Caco-2 (cell line): Measurements from ENCODE around the gene AP3B1. TPM values are rescaled to one million over a fixed set of nuclear protein-coding genes. Genes with fewer than 3 reads are reported as not detected.

Experiments
- BruUV-seq: library from RNA; stranded (reverse); fragments of 400-500 nt; replicated peaks from 2 replicates; lab custom pipeline; 2021; lab: Mats Ljungman, UMichigan
- CTCF ChIA-PET: fragments of 300-600 bp; sonication (Branson Sonifier 250); formaldehyde crosslinking; loops from one replicate; lab custom pipeline; 2022; ENCODE audit warnings: antibody characterized with exemption; lab: Charles Lee
- POLR2A ChIA-PET: fragments of 300-600 bp; sonication (Branson Sonifier 250); formaldehyde crosslinking; loops from one replicate; lab custom pipeline; 2022; ENCODE audit warnings: antibody characterized with exemption; lab: Charles Lee
- DNase-seq, 2 experiments: peaks; one replicate each; pipeline versions ENCODE4 v3.0.0 to v3.0.0-alpha.2; 2020 to 2022
- H3K27me3 ChIP-seq: replicated peaks from 2 replicates; pipeline ENCODE4 v1.6.0; 2011; ENCODE audit warnings: low read length; ENCODE audit not compliant: control insufficient read depth, insufficient read depth
- H3K36me3 ChIP-seq: 2 replicates; pipeline ENCODE4 v1.5.1; 2011; ENCODE audit warnings: low read length; ENCODE audit not compliant: control insufficient read depth, insufficient read depth
- H3K4me1 ChIP-seq: fragments of 250-450 bp; sonication (Bioruptor Pico); 2 replicates; pipeline ENCODE4 v1.5.1; 2020; ENCODE audit warnings: mild to moderate bottlenecking
- H3K4me3 ChIP-seq: 2 replicates; pipeline ENCODE4 v1.5.1; 2011; ENCODE audit warnings: low read depth, mild to moderate bottlenecking, control low read depth, low read length
- H3K9me3 ChIP-seq: fragments of 250-450 bp; sonication (Bioruptor Pico); 2 replicates; pipeline ENCODE4 v1.5.1; 2020; ENCODE audit warnings: mild to moderate bottlenecking, moderate library complexity
- H3K27ac Mint-ChIP-seq: one replicate; pipeline ENCODE4 v1.8.0; 2022; ENCODE audit warnings: mixed read lengths; ENCODE audit not compliant: unreplicated experiment
- H3K27me3 Mint-ChIP-seq: one replicate; pipeline ENCODE4 v1.8.0; 2022; ENCODE audit warnings: mixed read lengths; ENCODE audit not compliant: insufficient read depth, unreplicated experiment
- H3K36me3 Mint-ChIP-seq: one replicate; pipeline ENCODE4 v1.8.0; 2022; ENCODE audit warnings: mild to moderate bottlenecking, mixed read lengths; ENCODE audit not compliant: insufficient read depth, unreplicated experiment
- H3K4me1 Mint-ChIP-seq: one replicate; pipeline ENCODE4 v1.8.0; 2022; ENCODE audit warnings: low read depth, mixed read lengths; ENCODE audit not compliant: unreplicated experiment
- H3K4me3 Mint-ChIP-seq: one replicate; pipeline ENCODE4 v1.8.0; 2022; ENCODE audit warnings: mild to moderate bottlenecking, moderate library complexity, mixed read lengths; ENCODE audit not compliant: unreplicated experiment
- H3K9me3 Mint-ChIP-seq: one replicate; pipeline ENCODE4 v1.8.0; 2022; ENCODE audit warnings: mixed read lengths; ENCODE audit not compliant: unreplicated experiment
- intact Hi-C: fragments of 100-400 bp; cut with micrococcal nuclease; formaldehyde crosslinking; loops from one replicate; pipeline ENCODE4 v1.10.0; 2022; ENCODE audit not compliant: unreplicated experiment
- total RNA-seq: library from RNA; stranded (reverse); gene quantifications from 2 replicates; pipeline ENCODE4 v1.2.3, GENCODE V29; 2022
- TF ChIP-seq, protein P1 (sequence below), 2 experiments: fragments of 200-600 bp in 1 of 2; IDR thresholded peaks; 1 replicate in 1 of 2; 2 replicates in 1 of 2; pipeline versions ENCODE4 v1.5.1 to v1.8.0; 2011 to 2022; ENCODE audit warnings: antibody characterized with exemption in 1 of 2, control low read depth in 1 of 2, inconsistent platforms in 1 of 2, low read depth in 1 of 2, low read length in 1 of 2, mild to moderate bottlenecking in 1 of 2, moderate library complexity in 1 of 2; ENCODE audit not compliant: insufficient read depth in 1 of 2, severe bottlenecking in 1 of 2, unreplicated experiment in 1 of 2

Gene AP3B1
- total RNA-seq, 1 experiment from 2014 or later = 52.7 TPM

DNA sequence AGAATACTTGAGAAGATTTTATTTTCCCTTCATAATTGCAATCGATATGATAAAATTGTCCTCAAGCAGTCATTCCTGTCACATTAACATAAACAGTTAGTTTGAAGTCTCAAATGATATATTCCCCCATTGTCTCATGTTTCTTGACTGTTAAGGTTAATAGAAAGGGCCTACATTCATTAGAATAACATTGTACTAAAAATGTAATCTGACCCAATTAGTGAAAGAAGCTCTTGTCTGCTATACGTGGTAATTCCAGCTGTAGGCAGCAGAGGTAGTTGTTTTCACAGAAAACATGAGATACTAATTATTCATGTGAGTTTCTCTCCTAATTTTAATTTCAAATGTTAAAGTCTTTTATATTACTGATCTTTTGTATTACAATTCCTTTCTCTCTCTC lies 25.9 kb upstream of the AP3B1 start:
- Mint-ChIP-seq H3K36me3 (no peaks in the 10 kb centered on the region), H3K27me3 (no peaks in the 10 kb centered on the region), H3K4me1 (no peaks in the 10 kb centered on the region), H3K4me3 (no peak overlapping the region), H3K9me3 (no peaks in the 10 kb centered on the region), H3K27ac (no peak overlapping the region)
- TF ChIP-seq, protein P1, sequence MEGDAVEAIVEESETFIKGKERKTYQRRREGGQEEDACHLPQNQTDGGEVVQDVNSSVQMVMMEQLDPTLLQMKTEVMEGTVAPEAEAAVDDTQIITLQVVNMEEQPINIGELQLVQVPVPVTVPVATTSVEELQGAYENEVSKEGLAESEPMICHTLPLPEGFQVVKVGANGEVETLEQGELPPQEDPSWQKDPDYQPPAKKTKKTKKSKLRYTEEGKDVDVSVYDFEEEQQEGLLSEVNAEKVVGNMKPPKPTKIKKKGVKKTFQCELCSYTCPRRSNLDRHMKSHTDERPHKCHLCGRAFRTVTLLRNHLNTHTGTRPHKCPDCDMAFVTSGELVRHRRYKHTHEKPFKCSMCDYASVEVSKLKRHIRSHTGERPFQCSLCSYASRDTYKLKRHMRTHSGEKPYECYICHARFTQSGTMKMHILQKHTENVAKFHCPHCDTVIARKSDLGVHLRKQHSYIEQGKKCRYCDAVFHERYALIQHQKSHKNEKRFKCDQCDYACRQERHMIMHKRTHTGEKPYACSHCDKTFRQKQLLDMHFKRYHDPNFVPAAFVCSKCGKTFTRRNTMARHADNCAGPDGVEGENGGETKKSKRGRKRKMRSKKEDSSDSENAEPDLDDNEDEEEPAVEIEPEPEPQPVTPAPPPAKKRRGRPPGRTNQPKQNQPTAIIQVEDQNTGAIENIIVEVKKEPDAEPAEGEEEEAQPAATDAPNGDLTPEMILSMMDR (IDR thresholded peaks at IDR 0.05; ENCODE audit: insufficient read depth in 1 of 2, low read depth in 1 of 2, low read length in 1 of 2, severe bottlenecking in 1 of 2, unreplicated experiment in 1 of 2) = peak; percentile 46 to 63
- H3K36me3 ChIP-seq = no peaks in the 10 kb centered on the region; the same call in 1 of the 2 replicates
- no peaks in the 10 kb centered on the region for H3K27me3 ChIP-seq
- POLR2A ChIA-PET = no interaction called here
- DNase-seq = peak in 1 of 2 experiments; percentile 13
- H3K9me3 ChIP-seq = no peaks in the 10 kb centered on the region
- intact Hi-C loops = loop anchor here (10.0 kb wide), 2 partner anchors 214 to 324 kb away; partner anchors contain the start of gene LHFPL2
- H3K4me3 ChIP-seq = no peak overlapping the region
- CTCF ChIA-PET = interaction anchor here (1.0 kb wide), 1 partner anchor 9 kb away, joined by 3 read pairs; no protein-coding TSS in a partner anchor
- no TSS peak for BruUV-seq
- H3K4me1 ChIP-seq = no peaks in the 10 kb centered on the region

DNA sequence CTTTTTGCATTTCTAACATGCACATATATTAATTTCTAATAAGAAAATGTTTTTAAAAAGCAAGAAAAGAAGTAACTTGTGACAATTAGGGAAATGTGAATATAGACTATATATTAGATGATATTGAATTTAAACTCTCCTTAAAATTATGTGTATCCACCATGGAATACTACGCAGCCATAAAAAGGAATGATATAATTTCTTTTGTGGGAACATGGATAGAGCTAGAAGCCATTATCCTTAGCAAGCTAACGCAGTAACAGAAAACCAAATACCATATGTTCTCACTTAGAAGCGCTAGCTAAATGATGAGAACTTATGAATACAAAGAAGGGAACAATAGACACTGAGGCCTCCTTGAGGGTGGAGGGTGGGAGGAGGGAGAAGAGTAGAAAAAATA lies 23.8 kb upstream of the AP3B1 start:
- Histone ChIP-seq H3K36me3 (no peaks in the 10 kb centered on the region; the same call in 1 of the 2 replicates), H3K4me3 (no peak overlapping the region), H3K9me3 (no peaks in the 10 kb centered on the region), H3K27me3 (no peaks in the 10 kb centered on the region), H3K4me1 (no peaks in the 10 kb centered on the region)
- Mint-ChIP-seq H3K27me3 (no peaks in the 10 kb centered on the region), H3K4me3 (no peak overlapping the region), H3K9me3 (no peaks in the 10 kb centered on the region), H3K27ac (no peak overlapping the region), H3K36me3 (no peaks in the 10 kb centered on the region), H3K4me1 (no peaks in the 10 kb centered on the region)
- BruUV-seq = no TSS peak
- POLR2A ChIA-PET = no interaction called here
- intact Hi-C loops = no loop called here
- TF ChIP-seq, protein P1 (IDR thresholded peaks at IDR 0.05; ENCODE audit: insufficient read depth in 1 of 2, low read depth in 1 of 2, low read length in 1 of 2, severe bottlenecking in 1 of 2, unreplicated experiment in 1 of 2) = no peak
- CTCF ChIA-PET = no interaction called here
- DNase-seq = no peak

DNA sequence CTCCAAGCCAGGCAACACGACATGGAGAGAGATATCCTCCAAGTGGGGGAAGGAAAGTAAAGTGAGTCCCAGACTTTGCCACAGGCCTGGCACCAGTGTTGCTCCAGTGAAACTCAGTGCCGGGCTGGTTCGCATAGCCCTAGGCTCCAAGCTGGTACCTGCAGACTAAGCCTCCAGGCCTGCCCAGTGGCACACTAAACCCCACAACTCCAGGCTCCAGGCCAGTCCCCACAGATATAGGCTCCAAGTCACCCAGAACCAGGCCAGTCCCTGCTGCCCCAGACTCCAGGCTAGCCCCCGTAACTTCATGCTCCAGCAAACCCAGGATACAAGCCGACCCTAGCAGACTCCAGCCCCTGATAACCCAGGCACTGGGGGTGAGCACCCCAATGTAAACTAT lies 23.0 kb upstream of the AP3B1 start:
- DNase-seq = no peak
- Mint-ChIP-seq H3K4me1 (no peaks in the 10 kb centered on the region), H3K9me3 (no peaks in the 10 kb centered on the region), H3K36me3 (no peaks in the 10 kb centered on the region), H3K27me3 (no peaks in the 10 kb centered on the region), H3K4me3 (no peak overlapping the region), H3K27ac (no peak overlapping the region)
- POLR2A ChIA-PET = no interaction called here
- CTCF ChIA-PET = no interaction called here
- TF ChIP-seq, protein P1 (IDR thresholded peaks at IDR 0.05; ENCODE audit: insufficient read depth in 1 of 2, low read depth in 1 of 2, low read length in 1 of 2, severe bottlenecking in 1 of 2, unreplicated experiment in 1 of 2) = no peak
- BruUV-seq = no TSS peak
- no peaks in the 10 kb centered on the region for H3K27me3 ChIP-seq
- no peaks in the 10 kb centered on the region for H3K9me3 ChIP-seq
- no peaks in the 10 kb centered on the region for H3K4me1 ChIP-seq
- no peak overlapping the region for H3K4me3 ChIP-seq
- no peaks in the 10 kb centered on the region; the same call in 1 of the 2 replicates for H3K36me3 ChIP-seq
- intact Hi-C loops = no loop called here
